Left ventricle myocardium inferior (tissue), 1 donor: ENCODE results near the gene PCSK6. TPM values are rescaled to one million over a fixed set of nuclear protein-coding genes. Genes with fewer than 3 reads are reported as not detected.

Experiments
- DNase-seq: peaks from one replicate; pipeline ENCODE4 v3.0.0-alpha.2; 2020
- H3K27ac ChIP-seq: fragments of 200-600 bp; replicated peaks from 2 replicates; pipeline ENCODE4 v1.8.0; 2021
- H3K27me3 ChIP-seq: fragments of 200-600 bp; 2 replicates; pipeline ENCODE4 v1.8.0; 2021; ENCODE audit warnings: low read depth
- H3K36me3 ChIP-seq: fragments of 200-600 bp; 2 replicates; pipeline ENCODE4 v1.8.0; 2021
- H3K4me1 ChIP-seq: fragments of 200-600 bp; 2 replicates; pipeline ENCODE4 v1.8.0; 2021
- H3K4me3 ChIP-seq: fragments of 200-600 bp; 2 replicates; pipeline ENCODE4 v1.8.0; 2021; ENCODE audit warnings: mild to moderate bottlenecking, moderate library complexity
- H3K9me3 ChIP-seq: fragments of 200-600 bp; replicated peaks from 2 replicates; pipeline ENCODE4 v1.8.0; 2021
- CTCF ChIP-seq: fragments of 200-600 bp; IDR thresholded peaks from 2 replicates; pipeline ENCODE4 v1.8.0; 2021; ENCODE audit warnings: antibody characterized with exemption, mild to moderate bottlenecking, borderline replicate concordance
- intact Hi-C: fragments of 100-400 bp; cut with micrococcal nuclease; formaldehyde crosslinking; loops from one replicate; pipeline ENCODE4 v1.11.0; 2022
- total RNA-seq: library from RNA; stranded (reverse); fragmentation: NEBNext Ultra II Directional; extraction: Animal tissue kit (Norgen Biotek cat#: 25700); gene quantifications from one replicate; pipeline ENCODE4 v1.2.1, GENCODE V29; 2021
- donor health status: DM: no; HTN: yes; CAD: no; lungs with severe emphysema.

Gene PCSK6
- total RNA-seq, 1 donor from 2014 or later, result 28.6 TPM

DNA sequence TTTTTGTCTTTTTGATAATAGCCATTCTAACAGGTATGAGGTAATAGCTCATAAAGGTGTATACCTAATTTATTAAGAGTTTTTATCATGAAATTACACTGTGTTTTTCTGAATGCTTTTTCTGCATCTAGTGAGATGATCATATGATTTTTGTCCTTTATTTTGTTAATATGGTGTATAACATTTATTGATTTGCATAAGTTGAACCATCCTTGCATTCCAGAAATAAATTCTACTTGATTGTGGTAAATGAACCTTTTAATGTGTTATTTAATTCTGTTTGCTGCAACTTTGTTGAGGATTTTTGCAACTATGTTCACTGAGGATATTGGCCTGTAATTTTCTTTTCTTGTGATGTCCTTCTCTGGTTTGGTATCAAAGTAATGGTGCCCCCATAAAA lies 28.0 kb upstream of the PCSK6 start:
- no peak overlapping the region for H3K4me3 ChIP-seq
- no peak overlapping the region for H3K27ac ChIP-seq
- peaks cover 41% of the 10 kb centered on the region for H3K9me3 ChIP-seq
- no peaks in the 10 kb centered on the region for H3K36me3 ChIP-seq
- no peaks in the 10 kb centered on the region for H3K27me3 ChIP-seq
- H3K4me1 ChIP-seq, result peaks cover 5% of the 10 kb centered on the region
- TF ChIP-seq CTCF, result no peak
- intact Hi-C loops, result no loop called here
- DNase-seq, result no peak

DNA sequence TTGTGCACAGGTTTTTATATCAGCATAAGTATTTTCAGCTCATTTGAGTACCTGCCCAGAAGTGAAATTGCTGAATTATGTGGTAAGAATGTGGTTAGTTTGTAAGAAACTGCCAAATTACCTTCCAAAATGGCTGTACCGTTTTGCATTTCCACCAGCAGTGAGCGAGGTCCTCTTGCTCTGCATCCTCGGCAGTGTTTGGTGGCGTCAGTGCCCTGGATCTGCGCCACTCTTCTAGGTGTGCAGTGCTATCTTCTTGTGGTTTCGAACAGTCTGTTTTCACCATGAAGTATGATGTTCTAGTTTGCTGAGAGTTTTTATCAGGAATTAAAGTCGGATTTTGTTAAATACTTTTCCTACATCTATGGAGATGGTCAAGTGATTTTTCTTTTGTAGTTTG lies 24.8 kb upstream of the PCSK6 start:
- Histone ChIP-seq H3K4me3 (no peak overlapping the region), H3K27me3 (no peaks in the 10 kb centered on the region), H3K9me3 (peaks cover 41% of the 10 kb centered on the region), H3K36me3 (no peaks in the 10 kb centered on the region), H3K27ac (no peak overlapping the region), H3K4me1 (no peaks in the 10 kb centered on the region)
- intact Hi-C loops, result no loop called here
- TF ChIP-seq CTCF, result no peak
- no peak for DNase-seq

DNA sequence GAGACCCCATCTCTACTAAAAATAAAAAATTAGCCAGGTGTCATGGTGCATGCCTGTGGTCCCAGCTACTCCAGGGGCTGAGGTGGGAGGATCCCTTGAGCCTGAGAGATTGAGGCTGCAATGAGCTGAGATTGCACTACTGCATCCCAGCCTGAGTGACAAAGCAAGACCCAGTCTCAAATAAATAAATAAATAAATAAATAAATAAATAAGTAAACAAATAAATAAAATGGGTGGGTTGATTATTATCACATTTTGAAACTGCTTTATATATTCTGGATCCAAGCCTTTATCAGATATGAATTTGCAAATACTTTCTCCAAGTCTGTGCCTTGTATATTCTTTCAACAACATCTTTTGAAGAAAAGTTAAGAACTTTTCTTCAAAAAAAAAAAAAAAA lies 22.2 kb upstream of the PCSK6 start:
- Histone ChIP-seq H3K4me3 (no peak overlapping the region), H3K27ac (no peak overlapping the region), H3K9me3 (peaks cover 19% of the 10 kb centered on the region), H3K27me3 (no peaks in the 10 kb centered on the region), H3K36me3 (no peaks in the 10 kb centered on the region), H3K4me1 (no peaks in the 10 kb centered on the region)
- intact Hi-C loops, result no loop called here
- TF ChIP-seq CTCF, result no peak
- no peak for DNase-seq

DNA sequence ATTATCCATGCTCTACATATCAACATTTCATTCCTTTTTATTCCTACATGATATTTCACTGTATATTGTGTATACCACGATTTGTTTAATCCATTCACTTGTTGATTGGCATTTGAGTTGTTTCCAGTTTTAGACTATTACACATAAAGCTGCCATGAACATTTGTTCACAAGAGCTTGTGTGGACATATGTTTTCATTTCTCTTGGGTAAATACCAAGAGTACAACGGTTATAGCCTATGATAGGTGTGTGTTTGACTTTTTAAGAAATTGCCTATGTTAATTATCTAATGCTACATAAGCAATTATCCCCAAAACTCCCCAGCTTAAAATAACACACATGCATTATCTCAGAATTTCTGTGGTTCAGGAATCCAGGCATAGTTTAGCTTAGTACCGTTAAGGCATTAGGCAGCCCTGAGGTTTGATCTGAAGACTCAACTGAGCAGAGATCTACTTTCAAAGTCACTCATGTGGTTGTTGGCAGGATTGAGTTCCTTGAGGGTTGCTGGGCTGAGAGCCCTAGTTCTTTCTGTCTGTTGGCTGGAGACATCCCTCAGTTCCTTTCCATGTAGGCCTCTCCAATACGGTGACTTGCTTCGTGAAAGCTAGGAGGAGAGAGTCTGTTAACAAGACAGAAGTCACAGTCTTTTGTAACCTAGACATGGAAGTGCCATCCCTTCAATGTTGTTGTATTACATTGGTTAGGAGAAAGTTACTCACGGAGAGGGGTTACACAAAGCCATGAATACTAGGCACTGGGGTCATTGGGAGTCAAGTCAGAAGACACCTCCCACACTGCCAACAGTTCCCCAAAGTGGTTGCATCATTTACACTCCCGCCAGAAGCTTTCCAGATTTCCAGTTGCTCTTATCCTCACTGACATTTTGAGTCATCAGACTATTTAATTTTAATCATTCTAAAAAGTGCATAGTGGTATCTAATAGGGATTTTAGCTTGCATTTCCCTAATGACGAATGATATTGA lies 21.0 kb upstream of the PCSK6 start:
- H3K27ac ChIP-seq, result no peak overlapping the region
- no peak for DNase-seq
- intact Hi-C loops, result no loop called here
- no peaks in the 10 kb centered on the region for H3K36me3 ChIP-seq
- no peaks in the 10 kb centered on the region for H3K4me1 ChIP-seq
- H3K27me3 ChIP-seq, result no peaks in the 10 kb centered on the region
- H3K9me3 ChIP-seq, result peaks cover 7% of the 10 kb centered on the region
- no peak for TF ChIP-seq CTCF
- H3K4me3 ChIP-seq, result no peak overlapping the region

DNA sequence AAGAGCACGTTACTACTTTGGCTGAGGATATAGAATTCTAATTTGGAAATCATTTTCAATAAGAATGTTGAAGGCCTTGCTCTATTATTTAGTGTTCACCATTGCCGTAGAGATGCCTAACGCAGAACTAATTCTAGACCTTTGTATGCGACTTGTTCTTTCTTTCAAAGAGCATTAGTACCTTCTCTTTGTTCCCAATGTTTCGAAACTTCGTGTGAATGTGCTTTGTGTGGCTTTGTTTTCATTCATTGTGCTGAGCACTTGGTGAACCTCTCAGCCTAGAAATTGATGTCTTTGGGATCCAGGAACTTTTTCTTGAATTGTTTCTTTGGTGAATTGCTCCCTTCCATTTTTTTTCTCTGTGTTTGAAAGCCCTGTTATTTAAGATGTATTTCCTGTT lies 19.8 kb upstream of the PCSK6 start:
- Histone ChIP-seq H3K27me3 (no peaks in the 10 kb centered on the region), H3K9me3 (no peaks in the 10 kb centered on the region), H3K36me3 (no peaks in the 10 kb centered on the region), H3K4me3 (no peak overlapping the region), H3K4me1 (no peaks in the 10 kb centered on the region), H3K27ac (no peak overlapping the region)
- no peak for TF ChIP-seq CTCF
- no peak for DNase-seq
- intact Hi-C loops, result no loop called here
